Activated CD8-positive, alpha-beta T cell treated with anti-CD3 and anti-CD28 coated beads, Interleukin-2, amount 10 ng/mL, durations not matched to agents 7 days and 5 days (primary cell): ENCODE measurements around the gene LGALS8. TPM values are rescaled to one million over a fixed set of nuclear protein-coding genes. Genes with fewer than 3 reads are reported as not detected.

Experiments
- ATAC-seq: fragments of 150-1000 bp; cut with Tn5 transposase; one replicate; pipeline ENCODE4 v1.10.0; 2021; ENCODE audit warnings: moderate library complexity
- CTCF ChIA-PET: fragments of 350-600 bp; sonication (Branson Sonifier 250); formaldehyde crosslinking; loops from one replicate; lab custom pipeline; 2021; ENCODE audit warnings: antibody characterized with exemption; lab: Charles Lee
- POLR2A ChIA-PET: fragments of 350-600 bp; sonication (Branson Sonifier 250); formaldehyde crosslinking; loops from one replicate; lab custom pipeline; 2021; ENCODE audit warnings: antibody characterized with exemption; lab: Charles Lee
- DNase-seq: peaks from one replicate; pipeline ENCODE4 v3.0.0-alpha.2; 2020
- H3K27ac Mint-ChIP-seq: one replicate; pipeline ENCODE4 v1.8.0; 2021; ENCODE audit warnings: mild to moderate bottlenecking, mixed read lengths
- H3K27me3 Mint-ChIP-seq: one replicate; pipeline ENCODE4 v1.8.0; 2021; ENCODE audit warnings: low read depth, mixed read lengths
- H3K36me3 Mint-ChIP-seq: one replicate; pipeline ENCODE4 v1.8.0; 2021; ENCODE audit warnings: low read depth, mixed read lengths
- H3K4me1 Mint-ChIP-seq: one replicate; pipeline ENCODE4 v1.8.0; 2021; ENCODE audit warnings: low read depth, mixed read lengths
- H3K4me3 Mint-ChIP-seq: one replicate; pipeline ENCODE4 v1.8.0; 2021; ENCODE audit warnings: mild to moderate bottlenecking, mixed read lengths
- H3K9me3 Mint-ChIP-seq: one replicate; pipeline ENCODE4 v1.8.0; 2022; ENCODE audit warnings: mixed read lengths; ENCODE audit not compliant: insufficient read depth
- total RNA-seq, 2 experiments: library from RNA; stranded (reverse); gene quantifications; one replicate each; pipeline ENCODE4 v1.2.3, GENCODE V29; 2021

LGALS8 gene
- total RNA-seq, 2 experiments from 2014 or later, result 75.5 to 77.8 TPM

DNA sequence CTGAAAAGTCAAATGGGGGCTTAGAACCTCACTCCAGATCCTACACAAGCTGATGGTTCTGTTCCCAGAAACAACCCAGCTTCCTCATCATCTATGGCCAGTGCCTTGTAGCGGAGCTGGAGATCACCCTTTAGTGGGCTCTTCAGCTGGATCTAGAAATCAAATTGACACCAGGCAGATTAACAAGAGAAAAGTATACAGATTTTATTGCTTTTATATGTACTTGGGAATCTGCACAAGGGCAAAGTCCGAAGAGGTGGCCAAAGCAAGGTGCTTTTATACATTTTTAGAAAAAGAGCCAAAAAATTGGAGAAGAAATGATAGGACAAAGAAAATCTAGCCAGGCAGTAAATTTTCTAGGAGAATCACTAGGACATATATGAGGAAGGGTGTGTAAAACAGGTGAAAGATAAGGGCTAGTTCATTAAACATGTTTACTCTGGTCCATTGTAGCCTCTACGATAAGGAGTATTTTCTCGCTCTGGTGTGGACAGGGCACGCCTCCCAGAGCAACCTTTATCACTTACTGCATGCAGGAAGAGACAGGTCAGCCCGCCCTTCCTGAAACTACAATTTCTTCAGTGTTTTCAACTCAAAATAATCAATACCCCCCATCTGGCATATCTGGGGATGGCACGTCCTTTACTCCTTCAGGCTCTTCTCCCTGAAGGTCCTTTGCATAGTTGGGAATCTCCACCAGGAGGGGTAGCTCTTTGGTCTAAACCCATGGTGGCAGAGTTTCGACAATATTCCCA lies 14.0 kb upstream of the LGALS8 start:
- Mint-ChIP-seq H3K4me3 (no peak overlapping the region), H3K4me1 (peaks cover 9% of the 10 kb centered on the region), H3K27me3 (peaks cover 9% of the 10 kb centered on the region), H3K9me3 (no peaks in the 10 kb centered on the region), H3K36me3 (no peaks in the 10 kb centered on the region), H3K27ac (no peak overlapping the region)
- DNase-seq, result no peak
- ATAC-seq, result no peak
- ChIA-PET POLR2A (no interaction called here), CTCF (interaction anchor here (1.1 kb wide), 1 partner anchor 406 kb away, joined by 3 read pairs; no protein-coding TSS in a partner anchor)

GRCh38 chr1:236511735-236512418 lies 11.9 kb upstream of the LGALS8 start:
- H3K27ac Mint-ChIP-seq, result no peak overlapping the region
- DNase-seq (no peak), ATAC-seq (no peak)
- ChIA-PET CTCF (no interaction called here), POLR2A (interaction anchor here (1.6 kb wide), 1 partner anchor 13 kb away, joined by 4 read pairs; no protein-coding TSS in a partner anchor)
- no peaks in the 10 kb centered on the region for H3K9me3 Mint-ChIP-seq
- no peak overlapping the region for H3K4me3 Mint-ChIP-seq
- H3K4me1 Mint-ChIP-seq, result peaks cover 21% of the 10 kb centered on the region
- H3K36me3 Mint-ChIP-seq, result no peaks in the 10 kb centered on the region
- H3K27me3 Mint-ChIP-seq, result peaks cover 10% of the 10 kb centered on the region

DNA sequence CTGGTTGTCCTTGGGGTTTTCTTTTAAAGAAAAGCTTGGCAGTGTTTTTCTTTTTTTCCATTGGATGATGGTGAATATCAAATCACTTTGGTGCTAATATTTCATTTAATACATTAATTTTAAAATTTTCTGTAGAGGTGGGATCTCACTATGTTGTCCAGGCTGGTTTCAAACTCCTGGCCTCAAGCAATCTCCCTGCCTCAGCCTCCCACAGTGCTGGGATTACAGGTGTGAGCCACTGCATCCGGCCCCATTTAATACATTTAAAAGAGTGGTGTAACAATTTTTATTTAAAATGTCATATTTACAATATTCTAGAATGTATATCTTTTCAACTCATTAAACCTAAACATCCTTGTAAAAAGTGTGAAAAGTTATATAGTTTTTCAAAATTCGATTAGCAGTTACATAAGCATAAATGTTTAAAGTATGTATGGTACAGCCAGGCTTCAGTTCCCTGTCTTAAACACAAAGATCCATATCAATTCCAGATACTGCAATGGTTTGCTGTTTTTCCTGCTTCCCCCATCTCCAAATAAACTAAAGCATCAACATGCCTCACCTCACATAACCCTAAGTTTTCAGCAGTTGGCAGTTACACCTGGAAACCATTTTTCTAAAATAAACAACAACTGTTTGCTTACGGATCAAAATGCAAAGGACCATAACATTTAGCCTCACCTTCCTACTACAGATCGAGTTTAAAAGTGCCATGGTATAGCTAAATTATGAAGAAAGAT lies 8.9 kb upstream of the LGALS8 start:
- H3K27ac Mint-ChIP-seq, result no peak overlapping the region
- no peak for ATAC-seq
- peaks cover 20% of the 10 kb centered on the region for H3K27me3 Mint-ChIP-seq
- H3K4me1 Mint-ChIP-seq, result peaks cover 18% of the 10 kb centered on the region
- CTCF ChIA-PET, result no interaction called here
- no peak for DNase-seq
- H3K4me3 Mint-ChIP-seq, result no peak overlapping the region
- H3K9me3 Mint-ChIP-seq, result no peaks in the 10 kb centered on the region
- H3K36me3 Mint-ChIP-seq, result no peaks in the 10 kb centered on the region
- POLR2A ChIA-PET, result no interaction called here

GRCh38 chr1:236515443-236515958 lies 8.3 kb upstream of the LGALS8 start:
- Mint-ChIP-seq H3K36me3 (no peaks in the 10 kb centered on the region), H3K4me1 (peaks cover 18% of the 10 kb centered on the region), H3K4me3 (no peak overlapping the region), H3K9me3 (no peaks in the 10 kb centered on the region), H3K27me3 (peaks cover 19% of the 10 kb centered on the region), H3K27ac (no peak overlapping the region)
- POLR2A ChIA-PET, result no interaction called here
- CTCF ChIA-PET, result no interaction called here
- no peak for ATAC-seq
- DNase-seq, result no peak

GRCh38 chr1:236516929-236517704 lies 6.7 kb upstream of the LGALS8 start:
- DNase-seq, result peak; percentile 54
- ChIA-PET CTCF (interaction anchor here (0.8 to 1.0 kb wide), 2 partner anchors 10 to 408 kb away, joined by 3 to 4 read pairs; no protein-coding TSS in a partner anchor), POLR2A (interaction anchor here (0.6 kb wide), 1 partner anchor 1320 kb away, joined by 5 read pairs; no protein-coding TSS in a partner anchor)
- H3K36me3 Mint-ChIP-seq, result no peaks in the 10 kb centered on the region
- H3K9me3 Mint-ChIP-seq, result no peaks in the 10 kb centered on the region
- peaks cover 18% of the 10 kb centered on the region for H3K4me1 Mint-ChIP-seq
- peak; percentile 79 for ATAC-seq
- H3K4me3 Mint-ChIP-seq, result peak overlapping the region; percentile 26
- peaks cover 24% of the 10 kb centered on the region for H3K27me3 Mint-ChIP-seq
- peak overlapping the region; percentile 7 for H3K27ac Mint-ChIP-seq

GRCh38 chr1:236518322-236518721 lies 5.5 kb upstream of the LGALS8 start:
- peaks cover 26% of the 10 kb centered on the region for H3K4me1 Mint-ChIP-seq
- no peaks in the 10 kb centered on the region for H3K36me3 Mint-ChIP-seq
- ATAC-seq (no peak), DNase-seq (no peak)
- H3K27me3 Mint-ChIP-seq, result peaks cover 24% of the 10 kb centered on the region
- no peak overlapping the region for H3K4me3 Mint-ChIP-seq
- CTCF ChIA-PET, result no interaction called here
- POLR2A ChIA-PET, result no interaction called here
- no peak overlapping the region for H3K27ac Mint-ChIP-seq
- no peaks in the 10 kb centered on the region for H3K9me3 Mint-ChIP-seq

DNA sequence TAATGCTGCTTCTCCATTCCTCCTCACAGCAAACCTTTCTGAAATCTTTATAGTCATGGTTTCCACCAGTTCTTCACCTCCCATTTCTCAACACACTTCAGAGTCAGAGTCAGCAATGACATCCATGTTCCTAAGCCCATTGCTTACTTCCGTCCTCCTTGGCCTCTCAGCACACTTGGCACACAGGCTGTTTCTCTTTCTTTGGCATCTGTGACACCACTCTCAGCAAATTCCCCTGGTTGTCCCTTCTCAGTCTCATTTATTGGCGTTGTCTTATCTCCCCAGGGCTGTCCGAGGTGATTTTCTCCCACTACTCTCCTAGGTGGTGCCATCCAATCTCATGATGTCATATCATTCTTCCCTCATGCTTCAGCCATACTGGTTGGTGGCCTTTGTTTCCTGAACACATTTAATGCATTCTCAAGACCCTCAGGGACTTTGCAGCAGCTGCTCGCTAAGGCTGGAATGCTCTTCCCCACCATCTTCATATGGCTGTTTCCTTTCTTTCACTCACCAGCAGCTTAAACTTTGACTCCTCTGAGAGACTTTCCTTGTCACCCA lies 3.3 kb upstream of the LGALS8 start:
- no peak overlapping the region for H3K27ac Mint-ChIP-seq
- H3K27me3 Mint-ChIP-seq, result peaks cover 21% of the 10 kb centered on the region
- H3K4me1 Mint-ChIP-seq, result peaks cover 32% of the 10 kb centered on the region
- no peak for ATAC-seq
- H3K4me3 Mint-ChIP-seq, result no peak overlapping the region
- ChIA-PET POLR2A (no interaction called here), CTCF (interaction anchor here (0.9 kb wide), 1 partner anchor 387 kb away, joined by 3 read pairs; no protein-coding TSS in a partner anchor)
- no peaks in the 10 kb centered on the region for H3K9me3 Mint-ChIP-seq
- H3K36me3 Mint-ChIP-seq, result peaks cover 3% of the 10 kb centered on the region
- DNase-seq, result no peak

GRCh38 chr1:236522937-236523703 lies 662 bp upstream of the LGALS8 start:
- ChIA-PET CTCF (interaction anchor here (1.0 kb wide), 1 partner anchor 22 kb away, joined by 3 read pairs; no protein-coding TSS in a partner anchor), POLR2A (no interaction called here)
- DNase-seq, result no peak
- no peak for ATAC-seq
- Mint-ChIP-seq H3K27ac (peak overlapping the region; percentile 93), H3K4me3 (peak overlapping the region; percentile 80), H3K9me3 (no peaks in the 10 kb centered on the region), H3K36me3 (peaks cover 19% of the 10 kb centered on the region), H3K27me3 (peaks cover 18% of the 10 kb centered on the region), H3K4me1 (peaks cover 27% of the 10 kb centered on the region)

DNA sequence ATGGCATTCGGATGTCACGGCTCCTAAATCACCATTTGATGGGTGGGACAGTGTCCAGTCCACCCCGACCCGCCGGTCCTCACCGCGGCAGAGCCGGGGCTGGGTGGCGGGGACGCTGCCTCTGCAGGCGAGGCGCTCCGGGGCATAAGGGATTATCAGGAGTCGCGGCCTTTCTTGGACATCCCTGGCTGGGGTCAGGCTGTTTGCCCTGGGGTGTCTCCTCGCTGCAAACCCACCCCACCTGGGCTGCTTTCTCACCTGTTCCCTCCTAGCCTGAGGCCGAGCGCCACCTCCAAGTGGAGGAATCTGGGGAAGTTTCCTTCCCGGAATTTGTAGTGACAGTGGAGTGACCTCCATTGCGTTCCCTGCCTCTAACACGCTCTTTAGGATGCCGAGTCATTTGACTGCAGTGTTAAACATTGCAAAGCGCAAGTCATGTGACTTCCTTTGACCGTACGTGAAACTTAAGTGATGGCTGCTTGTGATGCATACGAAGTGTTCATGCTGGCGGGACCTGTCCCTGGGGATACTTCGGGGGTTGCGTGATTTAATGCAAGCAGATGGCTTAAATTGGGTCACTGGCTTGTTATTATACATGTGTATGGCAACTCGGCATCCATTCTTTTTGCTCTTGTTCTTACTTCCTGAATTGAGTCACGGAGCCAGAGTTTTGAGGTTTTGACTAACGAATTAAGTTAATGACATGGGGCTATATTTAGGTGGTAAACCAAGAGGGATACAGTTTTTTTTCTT lies 536 bp downstream of the LGALS8 start:
- POLR2A ChIA-PET, result interaction anchor here (0.9 to 1.2 kb wide), 2 partner anchors 10 to 13 kb away, joined by 4 to 15 read pairs; no protein-coding TSS in a partner anchor
- Mint-ChIP-seq H3K27ac (peak overlapping the region; percentile 93), H3K27me3 (peaks cover 11% of the 10 kb centered on the region), H3K36me3 (peaks cover 25% of the 10 kb centered on the region), H3K9me3 (no peaks in the 10 kb centered on the region), H3K4me3 (peak overlapping the region; percentile 80), H3K4me1 (peaks cover 28% of the 10 kb centered on the region)
- peak; percentile 77 for DNase-seq
- ATAC-seq, result peak; percentile 91
- CTCF ChIA-PET, result interaction anchor here (0.8 to 1.1 kb wide), 3 partner anchors 10 to 80 kb away, joined by 3 to 4 read pairs (median 4); partner anchors contain the start of gene HEATR1
